B cell (primary cell): ENCODE data around the gene TMEM145. TPM values are rescaled to one million over a fixed set of nuclear protein-coding genes. Genes with fewer than 3 reads are reported as not detected.

ENCODE experiments used
- ATAC-seq: fragments of 200-7000 bp; cut with Tn5 transposase; one replicate; pipeline ENCODE4 v1.10.0; 2021; ENCODE audit warnings: low read depth, mild to moderate bottlenecking, moderate number of reproducible peaks, moderate library complexity
- CTCF ChIA-PET: fragments of 350-600 bp; sonication (Branson Sonifier 250); formaldehyde crosslinking; loops from one replicate; lab custom pipeline; 2021; ENCODE audit warnings: antibody characterized with exemption, inconsistent platforms; lab: Charles Lee
- POLR2A ChIA-PET: fragments of 350-600 bp; sonication (Branson Sonifier 250); formaldehyde crosslinking; loops from one replicate; lab custom pipeline; 2021; ENCODE audit warnings: antibody characterized with exemption; lab: Charles Lee
- DNase-seq: peaks from one replicate; pipeline ENCODE4 v3.0.0; 2013
- H2AFZ ChIP-seq: 2 replicates; pipeline ENCODE4 v1.6.1; 2012; ENCODE audit warnings: mild to moderate bottlenecking, low read depth, low read length; ENCODE audit not compliant: insufficient read depth, poor library complexity, severe bottlenecking
- H3K27ac ChIP-seq, 2 donors: 1 replicate in 1 of 2; 2 replicates in 1 of 2; pipeline ENCODE4 v1.5.1; 2012 to 2013; ENCODE audit warnings: low read length in 2 of 2, mild to moderate bottlenecking in 2 of 2, moderate library complexity in 1 of 2
- H3K27me3 ChIP-seq, 4 experiments: fragments of 200-600 bp in 1 of 4; sonication (generic) in 1 of 4; replicated peaks in 1 of 4; 1 replicate in 2 of 4; 2 replicates in 2 of 4; pipeline versions ENCODE4 v1.6.1 to v1.7.0; 2013 to 2016; ENCODE audit warnings: low read length in 3 of 4, mild to moderate bottlenecking in 2 of 4, mixed read lengths in 1 of 4, moderate library complexity in 1 of 4; ENCODE audit not compliant: insufficient read depth in 4 of 4, control insufficient read depth in 3 of 4; ENCODE audit errors: control extremely low read depth in 1 of 4
- H3K36me3 ChIP-seq, 2 experiments: replicated peaks in 1 of 2; 1 replicate in 1 of 2; 2 replicates in 1 of 2; pipeline versions ENCODE4 v1.6.1 to v1.7.1; 2013; ENCODE audit warnings: low read length in 1 of 2; ENCODE audit not compliant: insufficient read depth in 2 of 2, control insufficient read depth in 1 of 2; ENCODE audit errors: control extremely low read depth in 1 of 2, extremely low read depth in 1 of 2
- H3K4me1 ChIP-seq, 2 donors: fragments of 200-600 bp in 1 of 2; sonication (generic) in 1 of 2; 1 replicate in 1 of 2; 2 replicates in 1 of 2; pipeline versions ENCODE4 v1.5.1 to v1.6.1; 2013 to 2017; ENCODE audit warnings: low read length in 2 of 2; ENCODE audit not compliant: control insufficient read depth in 2 of 2, insufficient read depth in 2 of 2
- H3K4me2 ChIP-seq: replicated peaks from 2 replicates; pipeline ENCODE3; 2012; ENCODE audit warnings: mild to moderate bottlenecking, low read depth, low read length; ENCODE audit not compliant: poor library complexity, severe bottlenecking
- H3K4me3 ChIP-seq, 5 experiments: fragments of 200-600 bp in 1 of 5; sonication (generic) in 1 of 5; 1 replicate in 3 of 5; 2 replicates in 2 of 5; pipeline versions ENCODE4 v1.5.1 to v1.7.0; 2011 to 2016; ENCODE audit warnings: low read length in 4 of 5, mild to moderate bottlenecking in 4 of 5, low read depth in 2 of 5, control low read depth in 1 of 5, moderate library complexity in 1 of 5; ENCODE audit not compliant: insufficient read depth in 1 of 5; ENCODE audit errors: control extremely low read depth in 1 of 5, extremely low read depth in 1 of 5
- H3K79me2 ChIP-seq: fragments of 200-600 bp; sonication (generic); one replicate; pipeline ENCODE4 v1.6.0; 2016; ENCODE audit warnings: low read length; ENCODE audit not compliant: control insufficient read depth, insufficient read depth
- H3K9ac ChIP-seq: fragments of 200-600 bp; sonication (generic); 2 replicates; pipeline ENCODE4 v1.6.1; 2017; ENCODE audit warnings: mild to moderate bottlenecking, low read length, moderate library complexity
- H3K9me3 ChIP-seq, 3 donors: one replicate each; pipeline versions ENCODE4 v1.6.1 to v1.7.1; 2013; ENCODE audit warnings: low read length in 2 of 3; ENCODE audit not compliant: control insufficient read depth in 2 of 3, insufficient read depth in 1 of 3; ENCODE audit errors: control extremely low read depth in 1 of 3
- H4K20me1 ChIP-seq: 2 replicates; pipeline ENCODE4 v1.6.0; 2012; ENCODE audit warnings: mild to moderate bottlenecking, low read length; ENCODE audit not compliant: insufficient read depth, control insufficient read depth, poor library complexity, severe bottlenecking
- H3K27ac Mint-ChIP-seq: one replicate; pipeline ENCODE4 v1.8.0; 2021; ENCODE audit warnings: mixed read lengths
- H3K27me3 Mint-ChIP-seq: one replicate; pipeline ENCODE4 v1.8.0; 2021; ENCODE audit warnings: mixed read lengths
- H3K4me1 Mint-ChIP-seq: one replicate; pipeline ENCODE4 v1.8.0; 2021; ENCODE audit warnings: mixed read lengths
- H3K4me3 Mint-ChIP-seq: one replicate; pipeline ENCODE4 v1.8.0; 2021; ENCODE audit warnings: mixed read lengths
- H3K9me3 Mint-ChIP-seq: one replicate; pipeline ENCODE4 v1.8.0; 2022; ENCODE audit warnings: mixed read lengths; ENCODE audit not compliant: insufficient read depth
- EZH2 ChIP-seq: IDR thresholded peaks from 2 replicates; pipeline ENCODE4 v1.6.1; 2012; ENCODE audit warnings: borderline replicate concordance, low read depth, mild to moderate bottlenecking, moderate library complexity, low read length; ENCODE audit not compliant: insufficient read depth, poor library complexity, severe bottlenecking
- WGBS: methylation state at CpG from one replicate; pipeline ENCODE4 v1.1.5; 2013; ENCODE audit warnings: missing lambda C conversion rate; ENCODE audit not compliant: insufficient coverage; 5-methylcytosine and 5-hydroxymethylcytosine counted together
- intact Hi-C: fragments of 100-400 bp; cut with micrococcal nuclease; formaldehyde crosslinking; loops from one replicate; pipeline ENCODE4 v1.10.0; 2022
- polyA plus RNA-seq: library from polyadenylated mRNA; depleted of rRNA; stranded (reverse); fragments of >200 nt; gene quantifications from 2 replicates; pipeline ENCODE4 v1.2.3, GENCODE V29; 2012
- total RNA-seq, 2 donors: library from RNA; stranded (reverse); fragments of 120-200 nt in 1 of 2; gene quantifications; 1 replicate in 1 of 2; 2 replicates in 1 of 2; pipeline versions ENCODE4 v1.2.3 to v1.2.4, GENCODE V29; 2013 to 2022
- TF ChIP-seq, protein P1 (sequence below): fragments of 200-600 bp; IDR thresholded peaks from one replicate; pipeline ENCODE4 v1.8.0; 2022; ENCODE audit warnings: antibody characterized with exemption, mild to moderate bottlenecking

Gene TMEM145
- total and polyA plus RNA-seq, 2 donors (not counting 1 experiment from before 2014, with no cell fraction given) = not detected

GRCh38 chr19:42268704-42269477 lies 44.2 kb upstream of the TMEM145 start, which contains the start of gene CIC:
Gene CIC (plus strand): TSS chr19:42269252. CDS start chr19:42271784, 2,532 bp downstream.
- peak within 1 kb of the TSS; percentile 96 for H3K27ac Mint-ChIP-seq
- H3K27ac ChIP-seq = peak within 1 kb of the TSS; percentile 98 to 100
- ATAC-seq (peak; percentile 76), DNase-seq (peak; percentile 100)
- WGBS = 0% methylated on average over 48 of the region's 52 CpGs
- H3K9me3 ChIP-seq = no peaks in the 10 kb centered on the region
- no peaks in the 10 kb centered on the region for H3K9me3 Mint-ChIP-seq
- H2AFZ ChIP-seq = peak within 1 kb of the TSS; percentile 92
- peaks cover 0 to 19% of the 10 kb centered on the region in 2 experiments for H3K36me3 ChIP-seq
- H3K9ac ChIP-seq = peak within 1 kb of the TSS; percentile 98
- H3K79me2 ChIP-seq = peaks cover 45% of the 10 kb centered on the region
- no peaks in the 10 kb centered on the region for H4K20me1 ChIP-seq
- H3K27me3 ChIP-seq = no peaks in the 10 kb centered on the region
- intact Hi-C loops = loop anchor here (1.0 kb wide), 8 partner anchors 11 to 56 kb away; partner anchors contain the start of genes DEDD2, ERF, MEGF8 and PAFAH1B3
- H3K27me3 Mint-ChIP-seq = no peaks in the 10 kb centered on the region
- H3K4me1 ChIP-seq = peaks cover 26 to 32% of the 10 kb centered on the region in 2 donors
- H3K4me1 Mint-ChIP-seq = peaks cover 24% of the 10 kb centered on the region
- H3K4me2 ChIP-seq = peak within 1 kb of the TSS; percentile 95
- POLR2A ChIA-PET = interaction anchor here (0.5 to 2.6 kb wide), 7 partner anchors 11 to 1006 kb away, joined by 3 to 21 read pairs (median 4); partner anchors contain the start of gene ERF
- H3K4me3 Mint-ChIP-seq = peak within 1 kb of the TSS; percentile 88
- CTCF ChIA-PET = interaction anchor here (2.0 to 2.6 kb wide), 2 partner anchors 10 to 22 kb away, joined by 5 to 13 read pairs; no protein-coding TSS in a partner anchor
- TF ChIP-seq, protein P1, sequence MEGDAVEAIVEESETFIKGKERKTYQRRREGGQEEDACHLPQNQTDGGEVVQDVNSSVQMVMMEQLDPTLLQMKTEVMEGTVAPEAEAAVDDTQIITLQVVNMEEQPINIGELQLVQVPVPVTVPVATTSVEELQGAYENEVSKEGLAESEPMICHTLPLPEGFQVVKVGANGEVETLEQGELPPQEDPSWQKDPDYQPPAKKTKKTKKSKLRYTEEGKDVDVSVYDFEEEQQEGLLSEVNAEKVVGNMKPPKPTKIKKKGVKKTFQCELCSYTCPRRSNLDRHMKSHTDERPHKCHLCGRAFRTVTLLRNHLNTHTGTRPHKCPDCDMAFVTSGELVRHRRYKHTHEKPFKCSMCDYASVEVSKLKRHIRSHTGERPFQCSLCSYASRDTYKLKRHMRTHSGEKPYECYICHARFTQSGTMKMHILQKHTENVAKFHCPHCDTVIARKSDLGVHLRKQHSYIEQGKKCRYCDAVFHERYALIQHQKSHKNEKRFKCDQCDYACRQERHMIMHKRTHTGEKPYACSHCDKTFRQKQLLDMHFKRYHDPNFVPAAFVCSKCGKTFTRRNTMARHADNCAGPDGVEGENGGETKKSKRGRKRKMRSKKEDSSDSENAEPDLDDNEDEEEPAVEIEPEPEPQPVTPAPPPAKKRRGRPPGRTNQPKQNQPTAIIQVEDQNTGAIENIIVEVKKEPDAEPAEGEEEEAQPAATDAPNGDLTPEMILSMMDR = no peak
- no peak for TF ChIP-seq EZH2
- peak within 1 kb of the TSS; percentile 74 to 95 (median 90) for H3K4me3 ChIP-seq
